ENCODE measurements around the gene TFAP2B. TPM values are rescaled to one million over a fixed set of nuclear protein-coding genes. Genes with fewer than 3 reads are reported as not detected.

The TFAP2B gene
- polyA plus RNA-seq, 2 donors, result 3.3 to 4.5 TPM

DNA sequence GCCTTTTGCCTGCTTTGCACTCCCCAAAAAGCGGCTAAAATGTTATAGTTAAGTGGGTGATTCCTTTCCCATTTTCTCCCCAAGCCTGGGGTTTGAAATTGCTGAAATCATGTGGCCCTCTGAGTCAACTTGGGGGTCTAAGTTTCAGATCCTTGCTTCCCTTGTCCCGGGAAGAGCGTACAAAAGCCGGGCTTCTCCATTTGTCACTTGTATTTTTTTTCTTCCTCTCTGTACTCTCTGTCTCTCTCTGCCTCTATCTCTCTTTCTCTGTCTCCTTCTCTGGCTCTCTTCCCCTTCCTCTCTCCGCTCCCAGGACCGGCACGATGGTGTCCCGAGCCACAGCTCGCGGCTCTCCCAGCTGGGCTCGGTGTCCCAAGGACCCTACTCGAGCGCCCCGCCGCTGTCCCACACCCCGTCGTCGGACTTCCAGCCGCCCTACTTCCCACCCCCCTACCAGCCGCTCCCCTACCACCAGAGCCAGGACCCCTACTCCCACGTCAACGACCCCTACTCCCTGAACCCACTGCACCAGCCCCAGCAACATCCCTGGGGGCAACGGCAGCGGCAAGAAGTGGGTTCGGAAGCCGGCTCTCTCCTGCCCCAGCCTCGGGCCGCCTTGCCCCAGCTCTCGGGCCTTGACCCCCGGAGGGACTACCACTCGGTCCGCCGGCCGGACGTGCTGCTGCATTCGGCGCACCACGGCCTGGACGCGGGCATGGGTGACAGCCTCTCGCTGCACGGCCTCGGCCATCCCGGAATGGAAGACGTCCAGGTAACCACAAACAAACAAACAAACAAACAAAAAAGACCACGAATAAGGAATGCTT, 4.6 kb downstream of the TFAP2B start:
- WGBS, 2 donors, result 4 to 8% methylated on average over 46 of the region's 46 CpGs
- Histone ChIP-seq H3K27ac (ENCODE audit: low read depth in 2 of 2, low read length in 1 of 2) (peak overlapping the region; percentile 80 to 81), H3K9me3 (ENCODE audit: control insufficient read depth in 2 of 2, insufficient read depth in 1 of 2, low read depth in 1 of 2, low read length in 1 of 2) (no peaks in the 10 kb centered on the region), H3K4me3 (ENCODE audit: low read depth in 1 of 2, low read length in 2 of 2) (peak overlapping the region; percentile 56 to 66), H3K27me3 (ENCODE audit: control insufficient read depth in 1 of 2, insufficient read depth in 2 of 2, low read length in 2 of 2) (no peaks in the 10 kb centered on the region), H3K36me3 (ENCODE audit: control insufficient read depth in 2 of 2, insufficient read depth in 2 of 2, low read length in 1 of 2) (no peaks in the 10 kb centered on the region), H3K4me1 (ENCODE audit: control insufficient read depth in 2 of 2, insufficient read depth in 2 of 2, low read length in 1 of 2) (peaks cover 0 to 9% of the 10 kb centered on the region in 2 donors)

- Histone ChIP-seq H3K27me3 (ENCODE audit: control insufficient read depth in 1 of 2, insufficient read depth in 2 of 2, low read length in 2 of 2) (peaks cover 0 to 2% of the 10 kb centered on the region in 2 donors), H3K4me1 (ENCODE audit: control insufficient read depth in 2 of 2, insufficient read depth in 2 of 2, low read length in 1 of 2) (peaks cover 0 to 9% of the 10 kb centered on the region in 2 donors), H3K36me3 (ENCODE audit: control insufficient read depth in 2 of 2, insufficient read depth in 2 of 2, low read length in 1 of 2) (no peaks in the 10 kb centered on the region), H3K27ac (ENCODE audit: low read depth in 2 of 2, low read length in 1 of 2) (no peak overlapping the region), H3K9me3 (ENCODE audit: control insufficient read depth in 2 of 2, insufficient read depth in 1 of 2, low read depth in 1 of 2, low read length in 1 of 2) (no peaks in the 10 kb centered on the region), H3K4me3 (ENCODE audit: low read depth in 1 of 2, low read length in 2 of 2) (no peak overlapping the region)
- WGBS, 2 donors, result 5 to 9% methylated on average over 2 of the region's 2 CpGs
Observed at GRCh38 chr6:50824552-50824951, 5.9 kb downstream of the TFAP2B start.

GRCh38 chr6:50825375-50826036, 6.8 kb downstream of the TFAP2B start:
- WGBS, 2 donors, result 3 to 7% methylated on average over 16 of the region's 16 CpGs
- H3K27ac ChIP-seq (ENCODE audit: low read depth in 2 of 2, low read length in 1 of 2), result peak overlapping the region in 1 of 2 donors; percentile 40
- H3K36me3 ChIP-seq (ENCODE audit: control insufficient read depth in 2 of 2, insufficient read depth in 2 of 2, low read length in 1 of 2), result no peaks in the 10 kb centered on the region
- H3K4me1 ChIP-seq (ENCODE audit: control insufficient read depth in 2 of 2, insufficient read depth in 2 of 2, low read length in 1 of 2), result peaks cover 0 to 9% of the 10 kb centered on the region in 2 donors
- peaks cover 0 to 2% of the 10 kb centered on the region in 2 donors for H3K27me3 ChIP-seq (ENCODE audit: control insufficient read depth in 1 of 2, insufficient read depth in 2 of 2, low read length in 2 of 2)
- H3K9me3 ChIP-seq (ENCODE audit: control insufficient read depth in 2 of 2, insufficient read depth in 1 of 2, low read depth in 1 of 2, low read length in 1 of 2), result no peaks in the 10 kb centered on the region
- peak overlapping the region; percentile 1 to 16 for H3K4me3 ChIP-seq (ENCODE audit: low read depth in 1 of 2, low read length in 2 of 2)

DNA sequence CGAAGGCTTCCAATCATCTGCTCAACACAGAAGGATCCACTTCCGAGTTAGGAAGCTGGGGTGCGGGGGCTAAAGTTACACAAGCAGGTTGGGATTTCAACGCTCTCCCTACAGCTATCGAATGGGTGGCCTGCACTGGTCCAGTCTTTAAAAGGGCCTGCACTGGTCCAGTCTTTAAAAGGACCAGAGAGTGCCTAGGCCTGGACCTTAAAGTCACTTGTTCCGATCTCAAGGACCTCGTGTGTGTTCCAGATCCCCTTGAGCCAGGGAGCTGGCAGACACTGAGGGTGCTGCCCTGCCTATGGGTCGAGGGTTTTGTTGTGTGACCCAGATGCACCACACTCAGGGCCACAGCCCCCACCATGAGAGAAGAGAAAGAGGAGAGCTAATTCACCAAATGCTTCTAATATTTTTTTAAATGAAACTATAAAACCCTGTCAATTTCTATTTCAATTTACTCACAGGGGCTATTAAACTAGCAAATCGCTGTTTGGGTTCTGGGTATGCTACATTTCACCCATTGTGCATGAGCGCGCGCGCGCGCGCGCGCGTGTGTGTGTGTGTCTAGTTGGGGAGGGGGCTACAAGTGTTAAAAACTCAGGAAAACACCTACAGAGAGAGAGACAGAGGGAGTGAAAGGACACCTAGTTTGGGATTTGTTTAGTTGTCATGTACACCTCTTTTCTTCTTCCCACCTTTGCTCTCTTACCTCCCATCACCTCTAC, 7.5 kb downstream of the TFAP2B start:
- Histone ChIP-seq H3K27ac (ENCODE audit: low read depth in 2 of 2, low read length in 1 of 2) (peak overlapping the region; percentile 8 to 40), H3K9me3 (ENCODE audit: control insufficient read depth in 2 of 2, insufficient read depth in 1 of 2, low read depth in 1 of 2, low read length in 1 of 2) (no peaks in the 10 kb centered on the region), H3K27me3 (ENCODE audit: control insufficient read depth in 1 of 2, insufficient read depth in 2 of 2, low read length in 2 of 2) (peaks cover 0 to 2% of the 10 kb centered on the region in 2 donors), H3K36me3 (ENCODE audit: control insufficient read depth in 2 of 2, insufficient read depth in 2 of 2, low read length in 1 of 2) (no peaks in the 10 kb centered on the region), H3K4me1 (ENCODE audit: control insufficient read depth in 2 of 2, insufficient read depth in 2 of 2, low read length in 1 of 2) (peaks cover 0 to 9% of the 10 kb centered on the region in 2 donors), H3K4me3 (ENCODE audit: low read depth in 1 of 2, low read length in 2 of 2) (peak overlapping the region in 1 of 2 donors; percentile 23)
- WGBS, 2 donors, result 22 to 29% methylated on average over 19 of the region's 19 CpGs

- Histone ChIP-seq H3K4me3 (ENCODE audit: low read depth in 1 of 2, low read length in 2 of 2) (peak overlapping the region in 1 of 2 donors; percentile 23), H3K27ac (ENCODE audit: low read depth in 2 of 2, low read length in 1 of 2) (no peak overlapping the region), H3K4me1 (ENCODE audit: control insufficient read depth in 2 of 2, insufficient read depth in 2 of 2, low read length in 1 of 2) (peaks cover 0 to 9% of the 10 kb centered on the region in 2 donors), H3K36me3 (ENCODE audit: control insufficient read depth in 2 of 2, insufficient read depth in 2 of 2, low read length in 1 of 2) (no peaks in the 10 kb centered on the region), H3K27me3 (ENCODE audit: control insufficient read depth in 1 of 2, insufficient read depth in 2 of 2, low read length in 2 of 2) (peaks cover 0 to 2% of the 10 kb centered on the region in 2 donors), H3K9me3 (ENCODE audit: control insufficient read depth in 2 of 2, insufficient read depth in 1 of 2, low read depth in 1 of 2, low read length in 1 of 2) (no peaks in the 10 kb centered on the region)
- 9 to 11% methylated on average over 15 of the region's 15 CpGs for WGBS, 2 donors
Observed at GRCh38 chr6:50826803-50827202, 8.1 kb downstream of the TFAP2B start.

DNA sequence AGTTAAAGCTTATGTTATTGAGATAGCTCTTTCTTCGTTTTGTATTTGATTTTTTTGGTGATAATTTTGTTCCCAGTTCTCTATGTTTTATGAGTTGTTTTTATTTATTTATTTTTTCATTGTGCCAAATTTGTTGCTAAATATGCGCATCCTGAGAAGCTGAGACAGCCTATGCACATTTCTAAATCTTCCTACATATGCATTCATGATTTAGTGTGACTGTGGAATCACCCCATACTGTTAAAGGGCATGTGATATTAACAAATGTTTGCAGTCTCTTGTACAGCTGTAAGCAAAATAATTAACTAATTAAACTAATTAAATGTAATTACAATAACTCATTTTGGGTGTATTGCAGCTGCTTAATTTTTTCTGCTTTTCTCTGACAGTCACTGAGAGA, 10.4 kb downstream of the TFAP2B start:
- no peak overlapping the region for H3K4me3 ChIP-seq (ENCODE audit: low read depth in 1 of 2, low read length in 2 of 2)
- no peaks in the 10 kb centered on the region for H3K9me3 ChIP-seq (ENCODE audit: control insufficient read depth in 2 of 2, insufficient read depth in 1 of 2, low read depth in 1 of 2, low read length in 1 of 2)
- WGBS, 2 donors, result 40 to 50% methylated on average over 2 of the region's 2 CpGs
- H3K27me3 ChIP-seq (ENCODE audit: control insufficient read depth in 1 of 2, insufficient read depth in 2 of 2, low read length in 2 of 2), result peaks cover 0 to 2% of the 10 kb centered on the region in 2 donors
- H3K36me3 ChIP-seq (ENCODE audit: control insufficient read depth in 2 of 2, insufficient read depth in 2 of 2, low read length in 1 of 2), result no peaks in the 10 kb centered on the region
- no peak overlapping the region for H3K27ac ChIP-seq (ENCODE audit: low read depth in 2 of 2, low read length in 1 of 2)
- H3K4me1 ChIP-seq (ENCODE audit: control insufficient read depth in 2 of 2, insufficient read depth in 2 of 2, low read length in 1 of 2), result peaks cover 0 to 6% of the 10 kb centered on the region in 2 donors

DNA sequence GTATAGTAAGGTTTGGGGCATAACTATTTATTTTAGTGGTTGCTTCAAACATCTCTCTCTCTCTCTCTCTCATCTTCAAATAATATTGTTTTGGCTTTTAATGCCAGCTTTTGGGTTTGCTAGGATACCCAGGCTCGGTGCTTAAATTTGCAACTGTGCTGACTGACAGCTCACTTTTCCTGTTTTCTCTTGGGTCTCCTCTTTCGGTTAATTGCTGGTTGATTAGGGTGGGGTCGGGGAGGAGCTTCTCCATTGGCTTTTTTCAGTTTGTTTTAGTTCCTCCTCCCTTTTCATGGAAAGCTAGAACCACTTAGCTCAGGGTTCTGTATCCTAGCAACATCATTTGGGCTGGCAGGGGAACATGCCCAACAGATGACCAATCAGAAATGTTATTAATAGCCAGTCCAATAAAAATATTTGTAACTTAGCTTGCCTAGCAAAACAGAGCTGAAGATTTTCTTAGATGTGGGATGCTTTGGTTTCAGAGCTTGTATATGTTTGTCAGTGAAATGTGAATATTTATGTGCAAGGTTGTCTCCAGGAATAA, 11.3 kb downstream of the TFAP2B start:
- H3K9me3 ChIP-seq (ENCODE audit: control insufficient read depth in 2 of 2, insufficient read depth in 1 of 2, low read depth in 1 of 2, low read length in 1 of 2), result no peaks in the 10 kb centered on the region
- H3K27ac ChIP-seq (ENCODE audit: low read depth in 2 of 2, low read length in 1 of 2), result no peak overlapping the region
- H3K4me1 ChIP-seq (ENCODE audit: control insufficient read depth in 2 of 2, insufficient read depth in 2 of 2, low read length in 1 of 2), result peaks cover 0 to 6% of the 10 kb centered on the region in 2 donors
- no peaks in the 10 kb centered on the region for H3K36me3 ChIP-seq (ENCODE audit: control insufficient read depth in 2 of 2, insufficient read depth in 2 of 2, low read length in 1 of 2)
- H3K4me3 ChIP-seq (ENCODE audit: low read depth in 1 of 2, low read length in 2 of 2), result no peak overlapping the region
- WGBS, 2 donors, result 1 to 2% methylated on average over 3 of the region's 3 CpGs
- peaks cover 0 to 2% of the 10 kb centered on the region in 2 donors for H3K27me3 ChIP-seq (ENCODE audit: control insufficient read depth in 1 of 2, insufficient read depth in 2 of 2, low read length in 2 of 2)

DNA sequence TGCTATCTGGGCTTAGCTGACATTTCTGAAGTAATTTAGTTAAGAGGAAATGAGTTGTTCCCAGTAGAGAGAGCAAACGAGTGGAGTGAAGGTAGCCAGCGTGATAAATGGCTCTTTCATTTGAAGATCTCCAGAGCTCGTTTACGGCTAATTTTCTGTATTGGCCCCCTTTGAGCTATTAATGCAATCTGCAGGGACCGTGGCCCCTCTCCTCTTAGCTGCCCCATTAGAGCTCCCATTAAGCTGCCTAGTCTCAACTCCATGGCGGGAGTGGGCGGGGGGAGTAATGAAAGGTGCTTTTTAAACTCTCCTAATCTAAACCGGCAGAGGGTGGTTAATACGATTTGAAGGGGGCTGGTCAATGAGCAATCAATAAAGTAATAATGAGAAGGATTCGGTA, 12.5 kb downstream of the TFAP2B start:
- H3K9me3 ChIP-seq (ENCODE audit: control insufficient read depth in 2 of 2, insufficient read depth in 1 of 2, low read depth in 1 of 2, low read length in 1 of 2), result no peaks in the 10 kb centered on the region
- H3K27ac ChIP-seq (ENCODE audit: low read depth in 2 of 2, low read length in 1 of 2), result no peak overlapping the region
- H3K4me1 ChIP-seq (ENCODE audit: control insufficient read depth in 2 of 2, insufficient read depth in 2 of 2, low read length in 1 of 2), result no peaks in the 10 kb centered on the region
- peaks cover 0 to 4% of the 10 kb centered on the region in 2 donors for H3K27me3 ChIP-seq (ENCODE audit: control insufficient read depth in 1 of 2, insufficient read depth in 2 of 2, low read length in 2 of 2)
- WGBS, 2 donors, result 39 to 48% methylated on average over 10 of the region's 10 CpGs
- H3K4me3 ChIP-seq (ENCODE audit: low read depth in 1 of 2, low read length in 2 of 2), result no peak overlapping the region
- H3K36me3 ChIP-seq (ENCODE audit: control insufficient read depth in 2 of 2, insufficient read depth in 2 of 2, low read length in 1 of 2), result peaks cover 0 to under 1% of the 10 kb centered on the region in 2 donors

GRCh38 chr6:50832912-50833311, 14.2 kb downstream of the TFAP2B start:
- no peaks in the 10 kb centered on the region for H3K4me1 ChIP-seq (ENCODE audit: control insufficient read depth in 2 of 2, insufficient read depth in 2 of 2, low read length in 1 of 2)
- H3K9me3 ChIP-seq (ENCODE audit: control insufficient read depth in 2 of 2, insufficient read depth in 1 of 2, low read depth in 1 of 2, low read length in 1 of 2), result no peaks in the 10 kb centered on the region
- H3K36me3 ChIP-seq (ENCODE audit: control insufficient read depth in 2 of 2, insufficient read depth in 2 of 2, low read length in 1 of 2), result peaks cover 0 to 2% of the 10 kb centered on the region in 2 donors
- peaks cover 0 to 8% of the 10 kb centered on the region in 2 donors for H3K27me3 ChIP-seq (ENCODE audit: control insufficient read depth in 1 of 2, insufficient read depth in 2 of 2, low read length in 2 of 2)
- 81 to 87% methylated on average over 1 of the region's 1 CpG for WGBS, 2 donors
- no peak overlapping the region for H3K4me3 ChIP-seq (ENCODE audit: low read depth in 1 of 2, low read length in 2 of 2)
- no peak overlapping the region for H3K27ac ChIP-seq (ENCODE audit: low read depth in 2 of 2, low read length in 1 of 2)
